Adrenal gland (tissue), 12 donors: ENCODE data around the gene ZRANB3. TPM values are rescaled to one million over a fixed set of nuclear protein-coding genes. Genes with fewer than 3 reads are reported as not detected.

ENCODE experiments used
- DNase-seq, 7 donors: peaks; one replicate each; pipeline ENCODE4 v3.0.0-alpha.2; 2019 to 2020
- H3K27ac ChIP-seq, 5 donors: fragments of 200-600 bp; sonication (generic) in 4 of 5; 1 replicate in 3 of 5; 2 replicates in 2 of 5; pipeline versions ENCODE4 v1.5.1 to v1.8.0; 2016 to 2020; ENCODE audit warnings: mild to moderate bottlenecking in 1 of 5
- H3K27me3 ChIP-seq: fragments of 200-600 bp; 2 replicates; pipeline ENCODE4 v1.8.0; 2021
- H3K36me3 ChIP-seq, 2 donors: fragments of 200-600 bp; replicated peaks in 1 of 2; 1 replicate in 1 of 2; 2 replicates in 1 of 2; pipeline versions ENCODE4 v1.5.1 to v1.8.0; 2018 to 2022
- H3K4me1 ChIP-seq, 2 donors: fragments of 200-600 bp; replicated peaks in 1 of 2; 1 replicate in 1 of 2; 2 replicates in 1 of 2; pipeline versions ENCODE4 v1.5.1 to v1.8.0; 2018 to 2021
- H3K4me3 ChIP-seq, 4 donors: fragments of 200-600 bp; sonication (generic) in 3 of 4; one replicate each; pipeline ENCODE4 v1.5.1; 2016 to 2018
- H3K9me3 ChIP-seq, 3 donors: fragments of 200-600 bp; sonication (generic) in 1 of 3; replicated peaks in 1 of 3; 1 replicate in 2 of 3; 2 replicates in 1 of 3; pipeline versions ENCODE4 v1.5.1 to v1.8.0; 2016 to 2021
- POLR2A ChIP-seq, 2 donors: fragments of 450-650 bp; IDR thresholded peaks; one replicate each; pipeline ENCODE4 v1.6.1; 2017; ENCODE audit warnings: antibody characterized with exemption in 2 of 2, mild to moderate bottlenecking in 2 of 2, moderate library complexity in 1 of 2
- WGBS, 4 donors: extraction: QIAGEN DNeasy Blood & Tissue Kit in 2 of 4; methylation state at CpG; one replicate each; pipeline versions ENCODE4 v1.1.5 to v1.1.7; 2013 to 2017; 5-methylcytosine and 5-hydroxymethylcytosine counted together
- intact Hi-C, 2 donors: fragments of 100-400 bp; cut with DNase I; formaldehyde crosslinking; loops; one replicate each; pipeline versions ENCODE4 v1.14.1 to v1.15.0; 2022 to 2023
- polyA plus RNA-seq, 3 donors: library from polyadenylated mRNA; stranded (reverse); fragments of 200-250 nt in 2 of 3; fragments of 350-450 nt in 1 of 3; fragmentation: Illumina TruSeq in 1 of 3; extraction: RNeasy Lipid Tissue Mini Kit (QIAGEN cat#74804) in 1 of 3; gene quantifications; one replicate each; pipeline ENCODE4 v1.2.3, GENCODE V29; 2013 to 2014
- total RNA-seq, 9 donors: library from RNA; depleted of rRNA in 4 of 9; stranded (reverse); fragments of >200 nt in 4 of 9; fragments of 120-200 nt in 1 of 9; fragmentation: NEBNext Ultra II Directional in 1 of 9; extraction: Animal tissue kit (Norgen Biotek cat#: 25700) in 1 of 9; gene quantifications; one replicate each; pipeline versions ENCODE4 v1.1.0 to v1.2.4, GENCODE V29; 2013 to 2023
- TF ChIP-seq, protein P1 (sequence below), 6 experiments: fragments of 450-650 bp in 4 of 6; fragments of 200-600 bp in 2 of 6; sonication (generic) in 1 of 6; IDR thresholded peaks; 1 replicate in 5 of 6; 2 replicates in 1 of 6; pipeline versions ENCODE4 v1.5.1 to v1.8.0; 2016 to 2021; ENCODE audit warnings: antibody characterized with exemption in 6 of 6, mild to moderate bottlenecking in 2 of 6, moderate library complexity in 1 of 6
- donor health status: healthy with polysubstance abuse.
- donor health status: Bipolar disorder and iron deficiency.
- donor health status: DM: yes; HTN: yes; CAD: no.
- donor health status: DM: no; HTN: no; CAD: no.
- donor health status: DM: no; HTN: no; CAD: no.
- donor health status: DM: yes; HTN: yes; CAD: no.

The ZRANB3 gene
- total and polyA plus RNA-seq, 12 donors = 1.0 to 16.8 (median 9.0) TPM

- no peak for TF ChIP-seq POLR2A (IDR thresholded peaks at IDR 0.05)
- TF ChIP-seq, protein P1, sequence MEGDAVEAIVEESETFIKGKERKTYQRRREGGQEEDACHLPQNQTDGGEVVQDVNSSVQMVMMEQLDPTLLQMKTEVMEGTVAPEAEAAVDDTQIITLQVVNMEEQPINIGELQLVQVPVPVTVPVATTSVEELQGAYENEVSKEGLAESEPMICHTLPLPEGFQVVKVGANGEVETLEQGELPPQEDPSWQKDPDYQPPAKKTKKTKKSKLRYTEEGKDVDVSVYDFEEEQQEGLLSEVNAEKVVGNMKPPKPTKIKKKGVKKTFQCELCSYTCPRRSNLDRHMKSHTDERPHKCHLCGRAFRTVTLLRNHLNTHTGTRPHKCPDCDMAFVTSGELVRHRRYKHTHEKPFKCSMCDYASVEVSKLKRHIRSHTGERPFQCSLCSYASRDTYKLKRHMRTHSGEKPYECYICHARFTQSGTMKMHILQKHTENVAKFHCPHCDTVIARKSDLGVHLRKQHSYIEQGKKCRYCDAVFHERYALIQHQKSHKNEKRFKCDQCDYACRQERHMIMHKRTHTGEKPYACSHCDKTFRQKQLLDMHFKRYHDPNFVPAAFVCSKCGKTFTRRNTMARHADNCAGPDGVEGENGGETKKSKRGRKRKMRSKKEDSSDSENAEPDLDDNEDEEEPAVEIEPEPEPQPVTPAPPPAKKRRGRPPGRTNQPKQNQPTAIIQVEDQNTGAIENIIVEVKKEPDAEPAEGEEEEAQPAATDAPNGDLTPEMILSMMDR (IDR thresholded peaks at IDR 0.05) = no peak
- 95 to 99% (median 95%) methylated on average over 2 of the region's 2 CpGs for WGBS, 4 donors
- DNase-seq = no peak
These were observed 433.3 kb downstream of the ZRANB3 start for GRCh38 chr2:135097532-135098231.

GRCh38 chr2:135096665-135097446 is 434.2 kb downstream of the ZRANB3 start:
- H3K4me3 ChIP-seq = no peak overlapping the region
- no peaks in the 10 kb centered on the region for H3K4me1 ChIP-seq
- intact Hi-C loops = no loop called here
- TF ChIP-seq, protein P1 (IDR thresholded peaks at IDR 0.05) = no peak
- no peak for TF ChIP-seq POLR2A (IDR thresholded peaks at IDR 0.05)
- no peak overlapping the region for H3K27ac ChIP-seq
- no peaks in the 10 kb centered on the region for H3K36me3 ChIP-seq
- no peaks in the 10 kb centered on the region for H3K27me3 ChIP-seq
- no peak for DNase-seq
- no peaks in the 10 kb centered on the region for H3K9me3 ChIP-seq
- 80 to 91% (median 87%) methylated on average over 4 of the region's 4 CpGs for WGBS, 4 donors

More at GRCh38 chr2:135097532-135098231, 433.3 kb downstream of the ZRANB3 start:
- Histone ChIP-seq H3K4me1 (no peaks in the 10 kb centered on the region), H3K27me3 (no peaks in the 10 kb centered on the region), H3K4me3 (no peak overlapping the region), H3K36me3 (no peaks in the 10 kb centered on the region), H3K9me3 (no peaks in the 10 kb centered on the region), H3K27ac (no peak overlapping the region)
- intact Hi-C loops = no loop called here

- intact Hi-C loops = no loop called here
- TF ChIP-seq, protein P1 (IDR thresholded peaks at IDR 0.05) = no peak
- no peak for TF ChIP-seq POLR2A (IDR thresholded peaks at IDR 0.05)
- no peak for DNase-seq
- 95 to 100% (median 98%) methylated on average over 3 of the region's 3 CpGs for WGBS, 4 donors
- Histone ChIP-seq H3K27ac (no peak overlapping the region), H3K4me3 (no peak overlapping the region), H3K9me3 (no peaks in the 10 kb centered on the region), H3K4me1 (no peaks in the 10 kb centered on the region), H3K27me3 (no peaks in the 10 kb centered on the region), H3K36me3 (no peaks in the 10 kb centered on the region)
These were observed 435.4 kb downstream of the ZRANB3 start for GRCh38 chr2:135095591-135095990.

GRCh38 chr2:135094508-135094907 is 436.5 kb downstream of the ZRANB3 start:
- DNase-seq = no peak
- Histone ChIP-seq H3K36me3 (no peaks in the 10 kb centered on the region), H3K9me3 (no peaks in the 10 kb centered on the region), H3K27me3 (no peaks in the 10 kb centered on the region), H3K27ac (no peak overlapping the region), H3K4me1 (no peaks in the 10 kb centered on the region), H3K4me3 (no peak overlapping the region)
- intact Hi-C loops = no loop called here
- WGBS, 4 donors = 81 to 96% (median 83%) methylated on average over 2 of the region's 2 CpGs
- no peak for TF ChIP-seq POLR2A (IDR thresholded peaks at IDR 0.05)
- TF ChIP-seq, protein P1 (IDR thresholded peaks at IDR 0.05) = no peak
